ENCODE measurements around the gene DNAAF3.

DNA sequence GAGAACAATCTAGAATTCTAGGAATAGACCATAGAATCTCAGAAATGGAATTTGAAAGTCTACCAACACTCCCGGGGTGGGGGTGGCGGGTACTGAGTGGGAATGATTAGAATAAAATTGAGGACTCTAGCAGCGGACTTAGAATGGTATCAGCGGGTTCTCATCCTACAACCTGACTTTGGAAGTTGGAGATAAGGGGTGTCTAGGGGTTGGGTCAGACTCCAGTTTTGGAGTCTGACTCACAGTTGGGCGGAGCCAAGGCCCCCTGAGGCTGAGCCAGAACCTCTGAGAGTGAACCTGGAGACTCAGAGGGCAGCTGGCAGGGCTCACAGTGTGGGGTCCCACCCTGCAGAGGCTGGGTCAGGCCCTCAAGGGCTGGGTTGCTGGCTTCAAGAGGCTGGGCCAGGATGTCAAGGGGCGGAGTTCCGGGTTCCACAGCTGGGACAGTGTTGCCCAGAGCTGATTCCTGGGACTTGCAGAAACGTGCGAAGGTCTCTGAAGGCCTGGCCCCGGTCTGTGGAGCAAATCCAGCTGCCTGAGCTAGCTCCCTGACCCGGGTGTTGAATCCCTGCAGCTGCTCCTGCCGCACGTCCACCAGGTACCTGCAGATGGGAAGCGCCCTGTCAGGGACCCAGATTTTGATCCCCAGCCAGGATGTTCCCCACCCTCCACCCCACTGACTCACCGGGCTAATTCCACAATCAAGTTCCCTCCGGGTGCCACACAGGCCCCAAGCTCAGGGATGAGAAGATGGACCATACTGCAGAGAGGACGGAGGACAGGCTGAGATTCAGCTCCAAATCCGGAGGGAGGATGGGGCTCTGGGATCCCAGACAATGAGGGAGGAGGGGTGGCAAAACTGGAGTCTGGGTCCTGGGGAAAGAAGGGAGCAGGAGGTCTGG is 7.3 kb downstream of the DNAAF3 start:
- TF ChIP-seq EZH2 (IDR thresholded peaks at IDR 0.05) (no peak), POLR2AphosphoS5 (IDR thresholded peaks at IDR 0.05; ENCODE audit: borderline replicate concordance, low read depth, low read length) (no peak)

Measured in SK-N-MC (cell line).